OCI-LY7 (cell line): Measurements from ENCODE around the gene DENND4A. TPM values are rescaled to one million over a fixed set of nuclear protein-coding genes. Genes with fewer than 3 reads are reported as not detected.

Source experiments
- BruUV-seq: library from RNA; stranded (reverse); fragments of 400-500 nt; replicated peaks from 2 replicates; lab custom pipeline; 2021; lab: Mats Ljungman, UMichigan
- CTCF ChIA-PET: fragments of 300-600 bp; sonication (Branson Sonifier 250); formaldehyde crosslinking; loops from one replicate; lab custom pipeline; 2022; ENCODE audit warnings: antibody characterized with exemption; ENCODE audit not compliant: unreplicated experiment; lab: Charles Lee
- POLR2A ChIA-PET: fragments of 300-600 bp; sonication (Branson Sonifier 250); formaldehyde crosslinking; loops from one replicate; lab custom pipeline; 2022; ENCODE audit warnings: antibody characterized with exemption; lab: Charles Lee
- DNase-seq: peaks from one replicate; pipeline ENCODE4 v3.0.0-alpha.2; 2015; ENCODE audit warnings: low spot score
- H2AFZ ChIP-seq: fragments of 200-600 bp; sonication (generic), shearing (Covaris generic); 2 replicates; pipeline ENCODE4 v1.6.1; 2014; ENCODE audit warnings: mild to moderate bottlenecking, antibody characterized with exemption, low read length, moderate library complexity
- H3K27ac ChIP-seq: fragments of 200-600 bp; sonication (generic); 2 replicates; pipeline ENCODE4 v1.5.1; 2014; ENCODE audit warnings: mixed run types, low read depth, mild to moderate bottlenecking, moderate library complexity, low read length, inconsistent platforms; ENCODE audit not compliant: poor library complexity, severe bottlenecking
- H3K36me3 ChIP-seq: fragments of 200-600 bp; sonication (generic); 2 replicates; pipeline ENCODE4 v1.6.1; 2014; ENCODE audit warnings: mild to moderate bottlenecking, antibody characterized with exemption, low read length, moderate library complexity, mixed read lengths; ENCODE audit not compliant: insufficient read depth
- H3K4me1 ChIP-seq: fragments of 200-600 bp; sonication (generic); 2 replicates; pipeline ENCODE4 v1.5.1; 2014; ENCODE audit warnings: mild to moderate bottlenecking, low read length; ENCODE audit not compliant: insufficient read depth, poor library complexity, severe bottlenecking
- H3K4me2 ChIP-seq: fragments of 200-600 bp; sonication (generic); 2 replicates; pipeline ENCODE4 v1.6.1; 2014; ENCODE audit warnings: mild to moderate bottlenecking, low read length
- H3K4me3 ChIP-seq: fragments of 200-600 bp; sonication (generic); 2 replicates; pipeline ENCODE4 v1.5.1; 2014; ENCODE audit warnings: mild to moderate bottlenecking, low read depth, low read length; ENCODE audit not compliant: poor library complexity, severe bottlenecking
- H3K79me2 ChIP-seq: fragments of 200-600 bp; sonication (generic); 2 replicates; pipeline ENCODE4 v1.6.1; 2016; ENCODE audit warnings: low read depth, mild to moderate bottlenecking, low read length, moderate library complexity, mixed read lengths; ENCODE audit not compliant: insufficient read depth
- H3K9me2 ChIP-seq: fragments of 200-600 bp; sonication (generic); 2 replicates; pipeline ENCODE4 v1.6.1; 2016; ENCODE audit warnings: mild to moderate bottlenecking, low read length, mixed read lengths; ENCODE audit not compliant: insufficient read depth
- H3K9me3 ChIP-seq: fragments of 200-600 bp; sonication (generic); 2 replicates; pipeline ENCODE4 v1.6.1; 2014; ENCODE audit warnings: mild to moderate bottlenecking, mixed run types, low read length, mixed read lengths
- H4K20me1 ChIP-seq: fragments of 200-600 bp; sonication (generic); 2 replicates; pipeline ENCODE4 v1.6.1; 2014; ENCODE audit warnings: mild to moderate bottlenecking, antibody characterized with exemption, low read length, moderate library complexity, mixed read lengths; ENCODE audit not compliant: insufficient read depth
- CTCF ChIP-seq: fragments of 200-600 bp; sonication (generic); conservative IDR thresholded peaks from 2 replicates; pipeline ENCODE4 v1.5.1; 2014; ENCODE audit warnings: mild to moderate bottlenecking, antibody characterized with exemption, low read length, moderate library complexity, mixed read lengths
- EZH2phosphoT487 ChIP-seq: fragments of 200-600 bp; sonication (generic); IDR thresholded peaks from 2 replicates; pipeline ENCODE4 v1.6.1; 2018; ENCODE audit warnings: low read depth, borderline replicate concordance, mild to moderate bottlenecking, mixed run types, antibody characterized with exemption, low read length, moderate library complexity, mixed read lengths
- intact Hi-C: fragments of 100-400 bp; cut with micrococcal nuclease; formaldehyde crosslinking; loops from one replicate; pipeline ENCODE4 v1.10.0; 2022; ENCODE audit not compliant: unreplicated experiment
- total RNA-seq, 2 experiments: library from RNA; depleted of rRNA in 1 of 2; stranded (reverse); fragments of >200 nt in 1 of 2; shearing (Covaris generic) in 1 of 2; gene quantifications; 2 replicates each; pipeline ENCODE4 v1.2.3, GENCODE V29; 2014 to 2022

Gene DENND4A
- total RNA-seq, 2 experiments from 2014 or later, result 42.7 to 86.5 TPM

GRCh38 chr15:65761210-65761926, 30.7 kb downstream of the DENND4A start:
- no TSS peak for BruUV-seq
- H3K9me3 ChIP-seq, result peaks cover 8% of the 10 kb centered on the region; the same call in 1 of the 2 replicates
- peak overlapping the region; percentile 6 for H3K4me3 ChIP-seq
- no peak overlapping the region for H2AFZ ChIP-seq
- TF ChIP-seq CTCF (no peak), EZH2phosphoT487 (no peak)
- peaks cover 39% of the 10 kb centered on the region for H3K4me1 ChIP-seq
- H4K20me1 ChIP-seq, result no peaks in the 10 kb centered on the region
- no peak for DNase-seq
- peaks cover 74% of the 10 kb centered on the region for H3K79me2 ChIP-seq
- H3K36me3 ChIP-seq, result peaks cover 38% of the 10 kb centered on the region
- H3K27ac ChIP-seq, result no peak overlapping the region
- intact Hi-C loops, result no loop called here
- ChIA-PET POLR2A (interaction anchor here (0.6 to 1.0 kb wide), 3 partner anchors 11 to 1550 kb away, joined by 3 to 5 read pairs (median 3); no protein-coding TSS in a partner anchor), CTCF (no interaction called here)
- no peaks in the 10 kb centered on the region for H3K9me2 ChIP-seq
- H3K4me2 ChIP-seq, result peak overlapping the region; percentile 52

DNA sequence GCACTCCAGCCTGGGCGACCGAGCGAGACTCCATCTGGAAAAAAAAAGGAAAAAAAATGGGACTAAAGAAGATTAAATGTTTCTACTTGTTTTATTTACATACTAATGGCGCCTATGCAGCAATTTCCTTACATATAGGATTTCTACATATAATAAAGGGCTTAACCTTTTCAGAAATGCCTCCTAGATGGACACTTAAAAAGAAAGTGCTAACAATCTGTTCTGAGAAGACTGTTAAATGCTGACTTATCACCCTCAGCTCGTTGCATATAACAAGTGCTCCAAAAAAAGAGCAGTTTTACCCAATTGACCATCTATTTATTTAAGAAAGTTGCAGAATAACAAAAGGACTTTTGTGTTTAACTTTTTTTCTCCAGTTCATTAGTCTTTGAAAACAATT, 32.7 kb downstream of the DENND4A start:
- Histone ChIP-seq H3K4me2 (no peak overlapping the region), H3K27ac (no peak overlapping the region), H3K4me3 (no peak overlapping the region), H3K36me3 (peaks cover 54% of the 10 kb centered on the region), H3K9me2 (no peaks in the 10 kb centered on the region), H3K79me2 (peaks cover 55% of the 10 kb centered on the region), H3K4me1 (peaks cover 41% of the 10 kb centered on the region), H2AFZ (no peak overlapping the region), H4K20me1 (no peaks in the 10 kb centered on the region), H3K9me3 (peaks cover 8% of the 10 kb centered on the region; the same call in 1 of the 2 replicates)
- no peak for DNase-seq
- CTCF ChIA-PET, result interaction anchor here (1.0 kb wide), 1 partner anchor 84 kb away, joined by 3 read pairs; no protein-coding TSS in a partner anchor
- POLR2A ChIA-PET, result interaction anchor here (0.6 kb wide), 1 partner anchor 221 kb away, joined by 3 read pairs; no protein-coding TSS in a partner anchor
- intact Hi-C loops, result no loop called here
- TF ChIP-seq EZH2phosphoT487 (no peak), CTCF (no peak)
- TSS peak; percentile 18 for BruUV-seq

DNA sequence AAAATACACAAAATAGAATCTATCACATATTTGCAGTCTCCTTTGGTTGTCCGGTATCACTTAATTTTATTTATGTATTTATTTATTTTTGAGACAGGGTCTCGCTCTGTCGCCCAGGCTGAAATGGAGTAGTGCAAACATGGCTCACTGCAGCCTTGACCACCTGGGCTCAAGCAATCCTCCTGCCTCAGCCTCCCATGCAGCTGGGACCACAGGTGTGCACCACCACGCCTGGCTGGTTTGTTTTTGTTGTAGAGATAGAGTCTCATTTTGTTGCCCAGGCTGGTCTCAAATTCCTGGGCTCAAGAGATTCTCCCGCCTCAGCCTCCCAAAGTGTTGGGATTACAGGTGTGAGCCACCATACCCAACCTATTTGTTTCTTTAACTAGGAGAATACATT, 33.9 kb downstream of the DENND4A start:
- no peak overlapping the region for H3K27ac ChIP-seq

More for the DNA sequence above, 33.9 kb downstream of the DENND4A start:
- no peak overlapping the region for H3K4me2 ChIP-seq
- ChIA-PET POLR2A (no interaction called here), CTCF (no interaction called here)
- TF ChIP-seq EZH2phosphoT487, result no peak
- TF ChIP-seq CTCF, result no peak
- no peaks in the 10 kb centered on the region for H3K9me2 ChIP-seq
- H3K9me3 ChIP-seq, result peaks cover 8% of the 10 kb centered on the region; the same call in 1 of the 2 replicates
- H3K4me1 ChIP-seq, result peaks cover 36% of the 10 kb centered on the region
- peaks cover 54% of the 10 kb centered on the region for H3K36me3 ChIP-seq
- no TSS peak for BruUV-seq
- H4K20me1 ChIP-seq, result no peaks in the 10 kb centered on the region
- H3K4me3 ChIP-seq, result no peak overlapping the region
- intact Hi-C loops, result no loop called here
- H3K79me2 ChIP-seq, result peaks cover 44% of the 10 kb centered on the region
- H2AFZ ChIP-seq, result no peak overlapping the region
- DNase-seq, result peak; percentile 34
